HEK293 (cell line): ENCODE results near the gene BICRA.

Experiments used
- CTCF ChIA-PET: fragments of 350-600 bp; formaldehyde crosslinking; extraction: SDS; loops from one replicate; lab custom pipeline; 2021; ENCODE audit warnings: antibody characterized with exemption; lab: Yijun Ruan, JAX
- POLR2A ChIA-PET: fragments of 300-600 bp; formaldehyde crosslinking; extraction: SDS; loops from one replicate; lab custom pipeline; 2020; ENCODE audit warnings: antibody characterized with exemption, inconsistent platforms; lab: Yijun Ruan, JAX
- H3K27ac ChIP-seq: fragments of 200-500 bp; sonication (Bioruptor generic); 2 replicates; pipeline ENCODE4 v1.5.1; 2014; ENCODE audit warnings: low read depth, low read length, control low read depth, inconsistent platforms; ENCODE audit errors: extremely low read depth
- H3K36me3 ChIP-seq, 2 experiments: fragments of 200-500 bp in 1 of 2; sonication (Bioruptor generic) in 1 of 2; 1 replicate in 1 of 2; 2 replicates in 1 of 2; pipeline ENCODE4 v1.5.1; 2014 to 2017; ENCODE audit warnings: inconsistent platforms in 2 of 2, low read length in 2 of 2; ENCODE audit not compliant: control insufficient read depth in 2 of 2, insufficient read depth in 1 of 2
- H3K4me1 ChIP-seq: fragments of 200-500 bp; sonication (Bioruptor generic); 2 replicates; pipeline ENCODE4 v1.5.1; 2014; ENCODE audit warnings: mild to moderate bottlenecking, low read length, inconsistent platforms; ENCODE audit not compliant: control insufficient read depth, insufficient read depth
- H3K4me3 ChIP-seq: 2 replicates; pipeline ENCODE4 v1.5.1; 2011; ENCODE audit warnings: low read depth, mild to moderate bottlenecking, control low read depth, low read length, moderate library complexity
- H3K9me3 ChIP-seq: fragments of 200-500 bp; sonication (Bioruptor generic); 2 replicates; pipeline ENCODE4 v1.5.1; 2014; ENCODE audit warnings: low read depth, low read length, inconsistent platforms; ENCODE audit not compliant: control insufficient read depth, insufficient read depth
- EGR2 ChIP-seq: fragments of 450-650 bp; formaldehyde crosslinking; IDR thresholded peaks from 2 replicates; pipeline ENCODE4 v1.5.1; 2016; ENCODE audit warnings: low read depth, missing biosample characterization, missing genetic modification characterization
- IKZF3 ChIP-seq: fragments of 450-650 bp; IDR thresholded peaks from 2 replicates; pipeline ENCODE4 v1.5.0; 2018; ENCODE audit warnings: missing biosample characterization, mild to moderate bottlenecking, missing genetic modification characterization, moderate library complexity
- PATZ1 ChIP-seq: fragments of 450-650 bp; formaldehyde crosslinking; IDR thresholded peaks from 2 replicates; pipeline ENCODE4 v1.5.1; 2016; ENCODE audit warnings: missing biosample characterization, missing genetic modification characterization
- PRDM4 ChIP-seq: fragments of 450-650 bp; formaldehyde crosslinking; IDR thresholded peaks from 2 replicates; pipeline ENCODE4 v1.5.1; 2017; ENCODE audit warnings: missing biosample characterization, missing genetic modification characterization
- SCRT2 ChIP-seq: fragments of 450-650 bp; formaldehyde crosslinking; IDR thresholded peaks from 2 replicates; pipeline ENCODE4 v1.5.1; 2016; ENCODE audit warnings: missing biosample characterization, missing genetic modification characterization
- ZBTB17 ChIP-seq: fragments of 450-650 bp; formaldehyde crosslinking; IDR thresholded peaks from 2 replicates; pipeline ENCODE4 v1.5.1; 2016; ENCODE audit warnings: missing biosample characterization, missing genetic modification characterization
- ZFHX2 ChIP-seq: fragments of 450-650 bp; formaldehyde crosslinking; conservative IDR thresholded peaks from 2 replicates; pipeline ENCODE4 v1.5.1; 2016; ENCODE audit warnings: missing biosample characterization, missing genetic modification characterization
- ZNF146 ChIP-seq: fragments of 450-650 bp; formaldehyde crosslinking; IDR thresholded peaks from 2 replicates; pipeline ENCODE4 v1.5.1; 2016; ENCODE audit warnings: missing biosample characterization, missing genetic modification characterization
- ZNF155 ChIP-seq: fragments of 450-650 bp; formaldehyde crosslinking; IDR thresholded peaks from 2 replicates; pipeline ENCODE4 v1.5.1; 2016; ENCODE audit warnings: missing biosample characterization, missing genetic modification characterization
- ZNF175 ChIP-seq: fragments of 450-650 bp; formaldehyde crosslinking; IDR thresholded peaks from 2 replicates; pipeline ENCODE4 v1.5.1; 2016; ENCODE audit warnings: missing biosample characterization, missing genetic modification characterization
- ZNF398 ChIP-seq: fragments of 450-650 bp; formaldehyde crosslinking; IDR thresholded peaks from 2 replicates; pipeline ENCODE4 v1.5.1; 2017; ENCODE audit warnings: missing biosample characterization, missing genetic modification characterization
- ZNF416 ChIP-seq: fragments of 450-650 bp; formaldehyde crosslinking; IDR thresholded peaks from 2 replicates; pipeline ENCODE4 v1.5.1; 2016; ENCODE audit warnings: missing biosample characterization, missing genetic modification characterization
- ZNF473 ChIP-seq: fragments of 450-650 bp; formaldehyde crosslinking; IDR thresholded peaks from 2 replicates; pipeline ENCODE4 v1.5.1; 2017; ENCODE audit warnings: missing biosample characterization, missing genetic modification characterization
- ZNF510 ChIP-seq: fragments of 450-650 bp; formaldehyde crosslinking; IDR thresholded peaks from 2 replicates; pipeline ENCODE4 v1.5.1; 2018; ENCODE audit warnings: mild to moderate bottlenecking, missing genetic modification characterization, missing biosample characterization; ENCODE audit not compliant: insufficient replicate concordance
- ZNF513 ChIP-seq: fragments of 450-650 bp; IDR thresholded peaks from 2 replicates; pipeline ENCODE4 v1.5.1; 2018; ENCODE audit warnings: missing biosample characterization, missing genetic modification characterization
- ZNF548 ChIP-seq: fragments of 450-650 bp; formaldehyde crosslinking; IDR thresholded peaks from 2 replicates; pipeline ENCODE4 v1.5.1; 2016; ENCODE audit warnings: missing biosample characterization, missing genetic modification characterization
- ZNF600 ChIP-seq: fragments of 450-650 bp; formaldehyde crosslinking; IDR thresholded peaks from 2 replicates; pipeline ENCODE4 v1.5.1; 2016; ENCODE audit warnings: missing biosample characterization, missing genetic modification characterization
- ZNF654 ChIP-seq: fragments of 450-650 bp; formaldehyde crosslinking; IDR thresholded peaks from 2 replicates; pipeline ENCODE4 v1.5.1; 2016; ENCODE audit warnings: low read depth, missing biosample characterization, missing genetic modification characterization
- ZNF677 ChIP-seq: fragments of 450-650 bp; IDR thresholded peaks from 2 replicates; pipeline ENCODE4 v1.5.0; 2018; ENCODE audit warnings: missing biosample characterization, mild to moderate bottlenecking, missing genetic modification characterization, moderate library complexity
- ZSCAN30 ChIP-seq: fragments of 450-650 bp; IDR thresholded peaks from 2 replicates; pipeline ENCODE4 v1.5.1; 2018; ENCODE audit warnings: missing biosample characterization, mild to moderate bottlenecking, missing genetic modification characterization, moderate library complexity

The BICRA gene

DNA sequence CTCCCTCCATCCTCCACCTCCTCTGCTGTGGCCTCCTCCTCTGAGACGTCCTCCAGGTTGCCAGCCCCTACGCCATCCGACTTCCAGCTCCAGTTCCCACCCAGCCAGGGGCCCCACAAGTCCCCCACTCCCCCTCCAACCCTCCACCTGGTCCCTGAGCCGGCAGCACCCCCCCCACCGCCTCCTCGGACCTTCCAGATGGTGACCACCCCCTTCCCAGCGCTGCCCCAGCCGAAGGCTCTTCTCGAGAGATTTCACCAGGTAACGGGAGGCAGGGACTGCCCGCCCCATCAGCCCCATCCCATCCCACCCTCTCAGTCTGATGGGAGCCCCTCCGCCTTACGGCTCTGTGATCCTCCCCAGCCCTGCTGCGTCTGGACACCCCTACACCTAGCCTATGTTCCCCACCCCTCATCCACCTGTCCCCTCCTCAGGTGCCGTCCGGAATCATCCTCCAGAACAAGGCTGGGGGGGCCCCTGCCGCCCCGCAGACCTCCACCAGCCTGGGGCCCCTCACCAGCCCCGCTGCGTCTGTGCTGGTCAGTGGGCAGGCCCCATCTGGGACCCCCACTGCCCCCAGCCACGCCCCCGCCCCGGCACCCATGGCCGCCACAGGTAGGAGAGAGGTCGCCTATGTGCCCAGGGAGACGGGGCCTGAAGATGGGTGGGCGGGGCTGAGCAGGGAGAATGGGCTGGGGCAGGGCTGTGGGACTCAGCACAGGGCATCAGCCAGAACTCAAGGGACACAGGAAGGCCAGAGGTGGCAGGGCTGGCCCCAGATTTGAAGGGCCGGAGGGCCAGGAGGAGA is 85.7 kb downstream of the BICRA start:
- TF ChIP-seq ZNF654 (tag by site-specific recombination) = no peak
- Histone ChIP-seq H3K27ac (no peak overlapping the region), H3K4me3 (no peak overlapping the region), H3K4me1 (no peaks in the 10 kb centered on the region), H3K9me3 (no peaks in the 10 kb centered on the region), H3K36me3 (peaks cover 10 to 45% of the 10 kb centered on the region in 2 experiments)
- POLR2A ChIA-PET = no interaction called here
- CTCF ChIA-PET = no interaction called here

DNA sequence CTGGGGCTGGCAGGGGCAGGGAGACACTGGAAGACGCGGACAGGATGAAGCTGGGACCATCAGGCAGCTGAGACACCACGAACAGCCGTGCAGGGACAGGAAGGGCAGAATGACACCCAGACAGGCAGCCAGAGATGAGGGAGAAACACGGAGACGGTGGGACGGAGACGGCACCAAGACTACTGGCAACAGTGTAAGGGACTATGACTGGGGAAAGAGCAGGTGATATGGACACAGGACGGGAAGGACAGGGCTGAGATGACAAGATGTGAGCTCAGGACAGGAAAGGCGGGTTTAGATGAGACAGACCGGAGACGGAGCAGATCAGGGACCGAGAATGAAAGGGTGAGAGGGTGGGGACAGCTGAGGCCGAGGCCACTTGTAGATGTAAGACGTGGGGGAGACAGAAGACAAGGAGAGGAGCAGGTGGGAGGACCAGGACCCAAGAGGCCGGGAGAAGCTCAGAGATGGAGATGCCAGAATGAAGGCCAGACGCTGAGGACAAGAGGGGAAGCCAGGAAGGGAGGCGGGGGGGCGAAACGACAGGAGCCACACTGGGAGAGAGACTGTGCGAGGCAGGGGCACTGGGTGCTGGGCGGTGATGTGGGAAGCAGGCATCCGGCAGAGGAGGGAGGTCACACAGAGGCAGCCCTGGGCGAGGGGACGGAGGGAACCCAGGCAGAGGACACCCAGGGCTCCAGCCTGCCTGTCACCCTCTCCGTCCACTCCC is 86.8 kb downstream of the BICRA start:
- H3K9me3 ChIP-seq = no peaks in the 10 kb centered on the region
- H3K4me1 ChIP-seq = no peaks in the 10 kb centered on the region
- H3K4me3 ChIP-seq = no peak overlapping the region
- 0 out of 2 replicates have a peak, but pooled peaks have one; percentile 9 for TF ChIP-seq ZBTB17 (tag by site-specific recombination)
- peak; percentile 92 for TF ChIP-seq ZNF600 (tag by site-specific recombination)
- no peak for TF ChIP-seq ZSCAN30 (tag by site-specific recombination)
- TF ChIP-seq, all 188 proteins: peak for 2
- CTCF ChIA-PET = interaction anchor here (0.6 to 6.4 kb wide), 9 partner anchors 10 to 788 kb away, joined by 3 to 102 read pairs (median 3); partner anchors contain the start of gene NAPA
- Histone ChIP-seq H3K27ac (peak overlapping the region; percentile 16; the same call in 1 of the 2 replicates), H3K36me3 (peaks cover 16 to 47% of the 10 kb centered on the region in 2 experiments)
- POLR2A ChIA-PET = no interaction called here

- ChIA-PET CTCF (interaction anchor here (0.6 to 6.4 kb wide), 8 partner anchors 9 to 789 kb away, joined by 3 to 102 read pairs (median 3); partner anchors contain the start of gene NAPA), POLR2A (no interaction called here)
- Histone ChIP-seq H3K27ac (no peak overlapping the region), H3K9me3 (no peaks in the 10 kb centered on the region), H3K4me1 (no peaks in the 10 kb centered on the region), H3K36me3 (peaks cover 11 to 48% of the 10 kb centered on the region in 2 experiments; a peak in 2 of 3 replicates), H3K4me3 (no peak overlapping the region)
- TF ChIP-seq ZNF155 (tag by site-specific recombination) (no peak), ZNF146 (no peak), ZNF473 (no peak), ZNF513 (tag by site-specific recombination) (no peak), PATZ1 (0 out of 2 replicates have a peak, but pooled peaks have one; percentile 10), ZFHX2 (tag by site-specific recombination) (peak; percentile 77), ZNF416 (no peak), ZNF175 (tag by site-specific recombination) (no peak), ZNF677 (tag by site-specific recombination) (no peak), ZNF510 (tag by site-specific recombination) (no peak), SCRT2 (tag by site-specific recombination) (no peak), IKZF3 (tag by site-specific recombination) (no peak), ZNF548 (tag by site-specific recombination) (no peak), PRDM4 (tag by site-specific recombination) (no peak), ZNF398 (tag by site-specific recombination) (peak; percentile 10; the same call in 1 of the 2 replicates), EGR2 (peak; percentile 85)
These were observed 87.7 kb downstream of the BICRA start for GRCh38 chr19:47696635-47697034.
